GM12878 (cell line): ENCODE results near the gene HJV.

ENCODE experiments used
- CHD4 ChIP-seq: fragments of 200-600 bp; sonication (generic); IDR thresholded peaks from 2 replicates; pipeline ENCODE4 v1.6.1; 2016; ENCODE audit warnings: mild to moderate bottlenecking
- EZH2 ChIP-seq: IDR thresholded peaks from 2 replicates; pipeline ENCODE4 v1.6.1; 2012; ENCODE audit warnings: low read depth, mild to moderate bottlenecking, control low read depth, inconsistent platforms, low read length, borderline replicate concordance; ENCODE audit not compliant: control insufficient read depth
- TCF3 ChIP-seq: IDR thresholded peaks from 2 replicates; pipeline ENCODE4 v1.6.1; 2012; ENCODE audit warnings: low read depth, mild to moderate bottlenecking, low read length, borderline replicate concordance; ENCODE audit not compliant: insufficient read depth
- TF ChIP-seq, protein P1 (sequence below), 3 experiments: IDR thresholded peaks in 2 of 3; conservative IDR thresholded peaks in 1 of 3; 2 replicates each; pipeline ENCODE4 v1.5.1; 2011; ENCODE audit warnings: low read depth in 3 of 3, low read length in 3 of 3, mild to moderate bottlenecking in 3 of 3, control low read depth in 2 of 3, moderate library complexity in 2 of 3, inconsistent platforms in 1 of 3, mixed read lengths in 1 of 3; ENCODE audit not compliant: control insufficient read depth in 2 of 3, insufficient read depth in 1 of 3; ENCODE audit errors: extremely low read depth in 1 of 3

DNA sequence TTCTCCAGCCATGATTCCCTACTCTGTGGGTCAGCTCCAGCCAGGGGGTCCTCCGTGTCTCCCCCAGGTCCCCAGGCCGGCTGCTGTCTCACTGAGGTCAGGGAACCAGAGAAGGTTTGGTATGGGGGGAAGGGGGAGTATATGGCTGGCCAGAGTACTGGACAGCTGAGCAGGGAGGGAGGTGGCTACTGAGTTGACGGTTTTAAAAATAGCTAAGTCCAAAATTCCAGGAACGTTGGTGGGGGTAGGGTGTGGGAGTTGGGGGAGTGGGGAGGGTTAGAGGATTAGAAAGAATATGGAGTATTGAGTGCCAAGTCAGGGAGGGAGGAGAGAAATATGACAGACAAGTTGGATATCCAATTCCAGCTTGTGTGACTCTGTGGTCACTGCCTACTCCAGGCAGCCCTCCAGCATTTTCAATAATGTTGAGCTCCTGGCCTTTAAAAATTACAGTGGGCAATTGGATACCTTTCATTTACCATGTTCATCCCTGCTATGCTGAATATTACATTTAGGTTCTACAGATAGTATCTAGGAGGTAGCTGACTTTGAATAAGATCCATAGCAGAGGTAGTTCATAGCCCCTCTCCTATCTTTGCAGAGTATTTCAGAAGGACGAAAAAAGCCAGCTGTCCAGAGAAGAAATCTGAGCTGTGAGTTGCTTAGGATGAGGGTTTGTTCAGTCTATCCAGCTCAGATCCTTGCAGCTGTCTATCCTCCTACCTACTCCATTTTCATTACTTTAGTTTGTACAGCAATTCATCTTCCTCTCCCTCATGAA lies at the start of gene HJV:
- no peak for TF ChIP-seq CHD4
- TF ChIP-seq, protein P1, sequence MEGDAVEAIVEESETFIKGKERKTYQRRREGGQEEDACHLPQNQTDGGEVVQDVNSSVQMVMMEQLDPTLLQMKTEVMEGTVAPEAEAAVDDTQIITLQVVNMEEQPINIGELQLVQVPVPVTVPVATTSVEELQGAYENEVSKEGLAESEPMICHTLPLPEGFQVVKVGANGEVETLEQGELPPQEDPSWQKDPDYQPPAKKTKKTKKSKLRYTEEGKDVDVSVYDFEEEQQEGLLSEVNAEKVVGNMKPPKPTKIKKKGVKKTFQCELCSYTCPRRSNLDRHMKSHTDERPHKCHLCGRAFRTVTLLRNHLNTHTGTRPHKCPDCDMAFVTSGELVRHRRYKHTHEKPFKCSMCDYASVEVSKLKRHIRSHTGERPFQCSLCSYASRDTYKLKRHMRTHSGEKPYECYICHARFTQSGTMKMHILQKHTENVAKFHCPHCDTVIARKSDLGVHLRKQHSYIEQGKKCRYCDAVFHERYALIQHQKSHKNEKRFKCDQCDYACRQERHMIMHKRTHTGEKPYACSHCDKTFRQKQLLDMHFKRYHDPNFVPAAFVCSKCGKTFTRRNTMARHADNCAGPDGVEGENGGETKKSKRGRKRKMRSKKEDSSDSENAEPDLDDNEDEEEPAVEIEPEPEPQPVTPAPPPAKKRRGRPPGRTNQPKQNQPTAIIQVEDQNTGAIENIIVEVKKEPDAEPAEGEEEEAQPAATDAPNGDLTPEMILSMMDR (IDR thresholded peaks at IDR 0.05 in 2 of 3, conservative IDR thresholded peaks at IDR 0.05 in 1 of 3; ENCODE audit: control insufficient read depth in 2 of 3, extremely low read depth in 1 of 3, insufficient read depth in 1 of 3, low read depth in 3 of 3, low read length in 3 of 3) = no peak
- TF ChIP-seq TCF3 = no peak
- TF ChIP-seq EZH2 = no peak
